ENCODE measurements around the gene PEDS1.
"Not testable (repeated sequence)": the region's sequence is repeated elsewhere in the genome, so short reads cannot be mapped to it uniquely, and the experiment has no call there.

The PEDS1 gene

DNA sequence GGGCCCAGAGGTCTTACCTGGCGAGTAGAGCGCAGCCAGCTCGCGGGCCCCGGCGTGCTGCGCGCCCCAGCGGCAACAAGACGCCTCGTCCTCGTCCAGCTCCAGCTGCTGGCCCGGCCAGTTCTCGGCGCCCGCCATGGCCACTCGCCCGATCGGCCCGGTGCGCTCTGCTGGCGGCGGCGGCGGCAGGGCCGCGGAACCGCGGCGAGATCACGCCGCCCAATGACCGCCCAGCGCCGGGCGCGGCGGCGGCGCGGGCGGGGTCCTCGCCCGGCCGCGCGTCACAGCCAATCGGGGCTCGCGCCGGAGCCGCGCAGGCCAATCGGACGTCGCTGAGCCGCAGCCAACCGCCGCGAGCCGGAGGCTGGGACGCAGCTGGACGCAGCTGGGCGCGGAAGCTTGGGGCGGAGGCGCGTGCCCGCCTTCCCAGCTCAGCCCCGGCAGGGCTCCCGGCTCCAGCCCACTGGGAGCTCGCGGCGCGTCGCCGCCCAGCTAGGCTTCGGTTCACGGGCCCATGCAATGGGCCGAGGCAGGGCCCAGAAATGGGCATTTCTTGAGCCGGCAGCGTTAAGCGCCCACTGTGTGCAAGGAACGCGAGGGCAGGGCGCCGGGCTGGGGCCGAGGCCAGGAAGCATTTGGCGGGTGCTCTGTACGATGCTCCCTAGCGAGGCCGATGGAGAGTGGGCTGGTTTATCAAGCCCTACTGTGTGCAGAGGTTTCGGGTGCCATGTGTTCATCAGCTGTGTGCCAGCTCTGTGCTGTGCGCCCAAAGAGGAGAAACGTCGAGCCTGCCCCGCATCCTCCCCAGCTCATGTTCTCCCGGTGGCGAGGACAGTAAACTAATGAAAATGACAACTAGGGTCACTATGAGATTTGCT, at the start of gene PEDS1:
Gene PEDS1 (minus strand): TSS at position 224 of the 878 bp plus-strand sequence. CDS start 86 bp downstream, at position 138.
- DNase-seq (ENCODE audit: low spot score) = peak; percentile 100

DNA sequence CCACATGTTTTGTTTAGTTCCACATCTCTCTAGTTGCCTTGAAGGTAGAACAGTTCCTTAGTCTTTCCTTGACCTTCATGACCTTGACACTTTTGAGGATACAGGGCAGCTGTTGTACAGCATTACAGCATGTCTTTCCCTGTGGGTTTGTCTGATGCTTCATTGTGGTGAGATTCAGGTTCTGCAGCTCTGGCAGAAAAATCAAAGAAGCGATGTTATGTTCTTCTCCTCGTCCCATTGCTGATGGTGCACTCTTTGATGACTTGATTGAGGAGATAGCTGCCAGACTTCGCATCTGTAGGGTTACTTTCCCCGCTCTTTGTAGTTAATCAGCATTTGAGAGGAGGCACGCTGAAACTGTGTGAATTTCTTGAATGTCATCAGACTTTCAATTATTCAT, 49.2 kb upstream of the PEDS1 start:
- DNase-seq (ENCODE audit: low spot score) = no peak

DNA sequence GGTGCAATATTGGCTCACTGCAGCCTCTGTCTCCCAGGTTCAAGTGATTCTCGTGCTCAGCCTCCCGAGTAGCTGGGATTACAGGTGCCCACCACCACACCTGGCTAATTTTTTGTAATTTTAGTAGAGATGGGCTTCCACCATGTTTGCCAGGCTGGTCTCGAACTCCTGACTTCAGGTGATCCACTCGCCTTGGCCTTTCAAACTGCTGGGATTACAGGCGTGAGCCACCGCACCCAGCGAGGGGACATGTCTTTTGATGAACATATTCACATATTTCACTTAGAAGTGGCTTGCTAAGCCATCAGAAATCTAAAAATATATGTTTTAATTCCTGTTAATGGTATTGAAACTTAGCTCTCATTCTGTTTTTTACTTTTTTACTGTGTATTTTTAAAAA, 48.2 kb upstream of the PEDS1 start:
- not testable (repeated sequence) for DNase-seq (ENCODE audit: low spot score)

DNA sequence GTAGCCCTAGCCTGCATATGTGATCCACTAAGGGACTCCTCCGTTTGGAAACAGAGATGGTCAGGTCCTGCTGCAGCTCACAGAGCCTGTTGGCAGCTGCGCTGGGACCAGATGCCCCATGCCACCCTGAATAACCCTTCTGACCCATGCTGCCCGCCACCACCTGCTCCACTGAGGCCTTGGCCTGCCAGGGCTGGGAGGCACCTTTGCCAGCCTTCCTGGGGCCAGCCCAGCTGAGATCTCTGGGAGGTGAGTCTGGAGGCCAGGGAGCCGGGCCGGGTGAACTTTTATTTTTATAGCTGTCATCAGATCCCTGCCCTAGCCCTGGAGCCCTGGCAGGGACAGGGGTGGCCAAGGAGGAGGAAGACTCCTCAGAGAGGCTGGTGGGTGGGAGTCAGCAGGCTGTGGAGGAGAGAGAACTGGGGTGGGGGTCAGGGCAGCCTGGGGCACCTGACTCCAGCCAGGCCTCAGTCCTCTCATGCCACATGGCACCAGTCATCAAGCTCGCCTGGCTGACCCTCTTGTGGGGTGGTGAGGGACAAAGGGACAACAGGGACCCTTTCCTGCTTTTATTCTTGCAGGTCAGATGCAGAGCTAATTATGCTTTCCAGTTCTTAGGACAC, 47.1 kb upstream of the PEDS1 start:
- DNase-seq (ENCODE audit: low spot score) = no peak

DNA sequence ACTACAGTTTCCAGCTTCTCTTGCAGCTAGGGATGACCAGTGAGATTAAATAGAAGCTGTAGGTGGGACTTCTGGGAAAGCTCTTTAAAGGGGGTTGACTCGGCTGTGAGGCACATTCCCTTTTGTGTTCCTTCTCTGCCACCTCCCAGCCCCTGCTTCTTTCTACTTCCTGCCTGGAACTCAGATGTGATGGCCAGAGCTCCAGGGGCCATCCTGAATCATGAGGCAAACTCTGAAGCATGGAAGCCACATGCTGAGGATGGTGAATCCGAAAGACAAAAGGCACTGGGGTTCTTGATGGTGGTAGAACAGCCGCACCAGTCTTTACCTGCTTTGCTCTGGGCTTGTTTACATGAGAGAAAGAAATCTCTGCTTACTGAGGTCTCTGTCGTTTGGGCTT, 46.2 kb upstream of the PEDS1 start:
- DNase-seq (ENCODE audit: low spot score) = no peak

DNA sequence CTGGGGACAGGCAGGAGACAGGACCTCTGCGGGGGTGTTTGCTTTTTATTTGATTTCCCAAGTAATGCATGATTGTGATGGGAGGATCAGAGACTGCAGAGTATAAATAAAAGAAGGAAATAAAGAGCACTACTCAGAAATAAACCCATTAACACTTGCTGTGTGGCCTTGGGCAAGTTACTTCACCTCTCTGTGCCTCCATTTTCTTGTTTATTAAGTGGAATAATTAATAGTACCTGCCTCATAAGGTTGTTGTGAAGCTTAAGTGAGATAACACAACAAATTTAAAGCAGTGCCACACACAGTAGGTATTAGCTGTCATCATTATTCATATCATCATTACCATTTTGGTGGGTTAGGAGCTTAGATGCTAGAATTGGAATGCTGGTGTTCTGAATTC, 45.2 kb upstream of the PEDS1 start:
- no peak for DNase-seq (ENCODE audit: low spot score)

DNA sequence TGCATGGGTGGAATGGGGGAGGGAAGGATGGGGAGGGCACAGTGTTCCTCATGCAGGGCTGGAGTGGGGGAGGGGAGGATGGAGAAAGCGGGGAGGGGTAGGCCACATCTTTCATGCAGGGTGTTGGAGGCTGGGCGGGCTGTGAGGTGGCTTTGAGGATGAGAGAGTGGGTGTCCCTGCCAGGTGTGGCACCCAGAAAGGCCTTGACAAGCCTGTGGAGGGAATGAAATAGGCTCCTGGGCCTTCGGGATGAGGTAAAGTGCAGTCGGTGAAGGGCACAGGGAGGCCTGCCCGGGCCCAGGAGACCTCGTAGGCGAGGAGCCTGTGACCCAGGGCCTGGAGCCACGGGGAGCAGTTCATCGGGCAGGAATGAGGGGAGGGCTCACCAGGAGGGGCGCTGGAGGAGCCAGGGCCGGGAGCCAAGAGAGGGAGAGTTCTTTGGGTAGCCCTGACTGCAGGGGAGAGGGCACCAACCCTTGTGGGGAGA, 44.7 kb upstream of the PEDS1 start:
- no peak for DNase-seq (ENCODE audit: low spot score)

DNA sequence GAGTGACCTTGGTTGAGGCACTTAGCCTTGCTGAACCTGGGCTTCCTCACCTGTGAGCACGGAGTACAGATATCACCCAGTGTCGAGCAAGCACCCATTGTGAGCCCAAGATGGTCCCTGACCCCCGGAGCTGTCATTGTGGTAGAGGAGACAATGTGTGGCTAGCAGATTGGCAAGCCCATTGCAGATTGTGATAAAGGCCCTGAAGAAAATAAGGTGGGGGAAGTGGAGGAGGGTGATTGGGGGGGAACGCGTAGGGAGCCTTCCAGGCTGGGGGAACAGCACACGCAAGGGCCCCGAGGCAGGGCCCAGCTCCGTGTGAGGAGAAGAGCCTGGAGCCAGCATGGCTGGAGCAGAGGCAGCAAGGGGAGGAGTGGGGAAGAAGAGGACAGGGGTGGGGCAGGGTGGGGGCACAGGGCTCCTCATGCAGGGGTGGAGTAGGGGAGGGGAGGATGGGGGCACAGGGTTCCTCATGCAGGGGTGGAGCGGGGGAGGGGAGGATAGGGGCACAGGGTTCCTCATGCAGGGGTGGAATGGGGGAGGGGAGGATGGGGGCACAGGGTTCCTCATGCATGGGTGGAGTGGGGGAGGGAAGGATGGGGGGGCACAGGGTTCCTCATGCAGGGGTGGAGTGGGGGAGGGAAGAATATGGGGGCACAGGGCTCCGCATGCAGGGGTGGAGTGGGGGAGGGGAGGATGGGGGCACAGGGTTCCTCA, 44.1 kb upstream of the PEDS1 start:
- DNase-seq (ENCODE audit: low spot score) = no peak

DNA sequence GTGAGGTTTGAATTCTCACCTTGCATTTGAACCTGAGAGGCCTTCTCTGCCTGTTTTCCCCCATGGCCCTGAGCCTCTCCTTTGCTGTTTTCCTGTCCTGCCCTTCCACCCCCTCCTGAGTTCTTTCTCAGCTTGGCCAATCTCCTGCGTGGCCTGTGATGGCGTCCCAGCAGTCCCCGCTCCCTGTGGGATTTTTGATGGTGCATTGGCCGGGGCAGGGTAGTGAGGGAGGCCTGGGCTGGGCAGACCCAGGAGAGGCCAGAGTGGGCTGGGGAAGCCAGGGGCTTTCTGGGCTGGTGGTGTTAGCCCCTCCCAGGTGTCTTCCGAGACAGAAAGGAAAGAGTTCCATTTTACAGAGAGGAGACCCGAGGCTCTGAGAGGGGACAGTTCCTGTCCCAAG, 43.4 kb upstream of the PEDS1 start:
- no peak for DNase-seq (ENCODE audit: low spot score)

DNA sequence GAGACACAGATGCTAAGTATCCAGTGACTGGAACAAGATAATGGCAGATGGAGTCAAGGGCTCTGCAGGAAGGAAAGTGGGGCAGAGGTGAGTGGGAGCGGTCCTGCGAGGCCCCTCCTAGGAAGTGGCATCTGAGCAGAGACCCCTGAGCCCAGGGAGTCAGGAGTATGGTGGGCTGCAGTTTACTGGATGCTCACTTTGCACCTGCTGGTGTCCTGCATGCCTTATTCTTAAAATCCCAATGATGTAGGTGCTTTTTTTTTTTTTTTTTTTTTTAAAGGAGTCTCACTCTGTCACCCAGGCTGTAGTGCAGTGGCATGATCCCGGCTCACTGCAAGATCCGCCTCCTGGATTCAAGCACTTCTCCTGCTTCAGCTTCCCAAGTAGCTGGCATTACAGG, 42.7 kb upstream of the PEDS1 start:
- no peak for DNase-seq (ENCODE audit: low spot score)

DNA sequence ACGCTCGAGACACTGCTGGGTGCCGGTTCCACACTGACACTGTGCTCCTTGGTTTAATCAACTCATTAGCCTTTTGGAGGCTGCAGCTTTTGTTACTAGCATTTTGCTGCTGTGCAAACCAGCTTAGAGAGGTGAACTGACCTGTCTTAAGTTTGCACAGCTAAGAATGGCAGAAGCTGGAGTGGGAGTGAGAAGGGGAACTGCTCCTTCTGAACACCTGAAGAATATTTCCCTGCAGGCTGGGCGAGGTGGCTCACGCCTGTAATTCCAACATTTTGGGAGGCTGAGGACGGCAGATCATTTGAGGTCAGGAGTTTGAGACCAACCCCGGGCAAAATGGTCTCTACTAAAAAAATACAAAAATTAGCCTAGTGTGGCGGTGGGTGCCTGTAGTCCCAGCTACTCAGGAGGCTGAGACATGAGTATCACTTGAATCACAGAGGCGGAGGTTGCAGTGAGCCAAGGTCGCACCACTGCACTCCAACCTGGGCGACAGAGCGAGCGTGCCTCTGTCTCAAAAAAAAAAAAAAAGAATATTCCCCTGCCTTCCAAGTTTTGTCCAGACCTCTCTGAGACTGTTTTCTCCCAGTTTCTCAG, 42.1 kb upstream of the PEDS1 start:
- DNase-seq (ENCODE audit: low spot score) = no peak

DNA sequence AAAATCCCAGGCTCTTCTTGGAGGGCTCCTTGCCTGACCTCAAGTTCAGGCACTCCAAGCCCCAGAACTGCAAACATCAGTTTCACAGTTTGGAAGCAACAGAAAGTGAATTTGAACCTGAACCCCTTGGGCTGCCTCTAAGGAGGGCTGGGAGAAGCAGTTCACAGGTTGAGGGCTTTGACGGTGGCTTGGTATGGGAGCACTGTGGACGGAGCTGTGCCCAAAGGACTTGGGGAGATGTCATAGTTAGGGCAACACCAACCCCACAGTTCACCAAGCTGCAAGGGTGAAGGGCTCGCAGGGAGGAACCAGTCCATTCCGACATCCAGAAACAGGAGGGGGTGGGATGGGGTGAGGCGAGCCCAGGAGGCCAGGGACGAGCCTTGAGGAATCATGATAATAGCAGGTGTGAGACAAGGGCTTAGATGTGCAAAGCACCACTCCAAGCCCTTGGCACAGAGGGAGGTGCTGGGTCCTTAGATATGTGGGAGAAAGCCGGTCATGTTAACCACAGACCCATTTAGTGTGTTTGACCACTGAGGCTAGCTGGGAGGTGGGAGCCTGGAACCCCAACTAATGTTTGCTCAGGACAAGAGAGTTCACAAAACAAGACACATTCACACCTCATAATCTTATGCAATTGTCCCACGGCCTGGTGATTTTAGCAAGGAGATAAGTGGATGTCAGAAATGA, 41.5 kb upstream of the PEDS1 start:
- DNase-seq (ENCODE audit: low spot score) = no peak

DNA sequence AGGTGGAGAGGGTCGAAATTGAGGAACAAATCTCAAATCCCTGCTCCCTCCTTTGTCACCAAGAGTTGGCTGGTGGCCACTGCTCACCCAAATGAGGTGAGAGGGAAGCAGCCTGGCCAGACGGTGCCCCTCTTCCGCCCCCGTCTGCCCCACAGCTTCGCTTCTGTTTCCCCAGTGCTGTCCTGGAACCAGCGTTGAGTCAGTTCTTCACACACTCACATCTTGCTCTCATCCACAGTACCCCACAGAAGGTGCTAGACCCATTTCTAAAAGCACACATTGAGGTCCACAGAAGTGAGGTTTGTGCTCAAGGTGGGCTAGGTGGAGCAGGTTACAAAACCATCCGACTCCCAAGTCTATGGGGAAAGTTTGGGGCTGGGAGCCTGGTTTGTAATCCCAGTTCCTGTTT, 40.9 kb upstream of the PEDS1 start:
- DNase-seq (ENCODE audit: low spot score) = no peak

DNA sequence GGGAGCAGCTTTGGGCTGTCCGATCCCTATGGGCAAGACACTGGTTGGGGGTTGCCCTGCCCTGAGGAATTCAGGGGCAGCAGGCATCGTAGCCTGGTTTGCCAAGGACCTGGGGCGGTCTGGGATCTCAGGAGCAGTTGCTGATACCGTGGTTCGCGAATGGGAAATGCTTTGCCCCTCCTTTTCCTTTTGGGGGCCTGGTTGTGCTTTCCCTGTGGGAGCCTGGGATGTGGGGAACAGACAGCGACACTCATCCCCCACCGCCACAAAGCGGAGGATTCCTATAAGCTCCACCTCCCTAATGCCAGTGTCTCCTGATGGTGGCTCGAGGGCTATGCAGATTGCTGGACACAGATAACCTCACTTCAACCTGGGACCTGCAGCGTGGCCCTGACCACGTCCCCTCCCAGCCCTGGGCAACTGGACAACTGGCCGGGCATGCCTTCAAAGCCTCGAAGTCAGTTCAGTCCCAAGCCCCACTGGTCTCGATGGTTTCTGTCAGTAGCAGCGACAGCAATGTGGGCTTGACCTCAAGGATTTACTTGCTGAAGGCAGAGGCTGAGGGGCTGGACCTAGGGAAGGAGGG, 40.4 kb upstream of the PEDS1 start:
- no peak for DNase-seq (ENCODE audit: low spot score)

DNA sequence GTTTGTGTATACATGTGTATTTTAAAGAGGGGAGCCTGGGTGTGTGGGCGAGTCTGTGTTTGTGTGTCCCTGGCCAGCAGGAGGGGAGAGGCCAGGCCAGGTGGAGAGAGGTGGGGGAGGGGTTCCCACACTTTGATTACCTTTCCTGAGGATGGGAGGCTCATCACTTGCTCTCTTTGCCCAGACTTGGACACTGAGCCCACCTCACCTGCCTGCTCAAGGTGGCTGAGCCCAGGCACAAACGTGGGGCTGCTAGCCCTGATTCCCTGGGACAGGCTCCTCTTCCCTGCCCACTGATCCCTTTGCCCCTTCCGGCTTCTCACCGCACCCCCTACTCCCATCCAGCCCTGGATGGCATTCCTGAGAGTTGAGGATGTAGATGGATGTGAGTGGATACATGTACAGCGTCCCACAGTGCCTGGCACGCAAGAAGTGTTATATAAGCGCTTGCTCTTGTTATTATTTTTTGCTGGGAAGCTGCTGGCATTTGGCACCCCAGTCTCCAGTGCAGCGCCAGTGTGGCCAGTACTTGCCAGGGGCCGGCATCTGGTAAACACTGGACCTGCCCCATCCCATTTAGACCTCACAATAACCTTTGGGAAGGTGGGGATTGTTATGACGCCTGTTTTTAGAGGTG, 39.8 kb upstream of the PEDS1 start:
- no peak for DNase-seq (ENCODE audit: low spot score)

DNA sequence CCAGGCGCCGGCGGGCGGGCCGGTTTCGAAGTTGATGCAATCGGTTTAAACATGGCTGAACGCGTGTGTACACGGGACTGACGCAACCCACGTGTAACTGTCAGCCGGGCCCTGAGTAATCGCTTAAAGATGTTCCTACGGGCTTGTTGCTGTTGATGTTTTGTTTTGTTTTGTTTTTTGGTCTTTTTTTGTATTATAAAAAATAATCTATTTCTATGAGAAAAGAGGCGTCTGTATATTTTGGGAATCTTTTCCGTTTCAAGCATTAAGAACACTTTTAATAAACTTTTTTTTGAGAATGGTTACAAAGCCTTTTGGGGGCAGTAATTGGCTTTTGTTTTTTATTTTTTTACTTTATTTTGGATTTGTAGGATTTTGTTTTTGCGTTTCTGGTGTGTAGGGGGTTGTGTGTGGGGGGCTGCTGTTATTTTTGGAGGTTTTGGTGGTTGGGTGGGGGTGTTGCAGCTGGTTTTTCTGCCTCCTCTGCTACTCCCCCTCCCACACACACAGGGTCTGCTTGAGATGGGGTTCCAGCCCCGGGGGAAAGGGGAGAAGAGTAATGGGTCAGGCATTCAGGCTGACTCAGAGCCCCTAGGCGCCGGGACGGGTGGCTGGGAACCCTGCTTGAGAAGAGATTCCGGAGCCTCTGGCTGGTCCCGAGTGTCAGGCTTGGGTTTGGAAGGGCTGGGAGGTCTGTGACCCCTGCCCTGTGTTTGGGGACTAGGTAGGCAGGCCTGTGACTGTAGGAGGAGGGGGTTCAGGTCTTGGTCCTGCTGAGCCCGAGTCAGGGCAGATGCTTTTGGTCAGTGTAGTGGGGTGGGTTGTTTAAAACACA, 39.1 kb upstream of the PEDS1 start:
- peak; percentile 67 for DNase-seq (ENCODE audit: low spot score)

DNA sequence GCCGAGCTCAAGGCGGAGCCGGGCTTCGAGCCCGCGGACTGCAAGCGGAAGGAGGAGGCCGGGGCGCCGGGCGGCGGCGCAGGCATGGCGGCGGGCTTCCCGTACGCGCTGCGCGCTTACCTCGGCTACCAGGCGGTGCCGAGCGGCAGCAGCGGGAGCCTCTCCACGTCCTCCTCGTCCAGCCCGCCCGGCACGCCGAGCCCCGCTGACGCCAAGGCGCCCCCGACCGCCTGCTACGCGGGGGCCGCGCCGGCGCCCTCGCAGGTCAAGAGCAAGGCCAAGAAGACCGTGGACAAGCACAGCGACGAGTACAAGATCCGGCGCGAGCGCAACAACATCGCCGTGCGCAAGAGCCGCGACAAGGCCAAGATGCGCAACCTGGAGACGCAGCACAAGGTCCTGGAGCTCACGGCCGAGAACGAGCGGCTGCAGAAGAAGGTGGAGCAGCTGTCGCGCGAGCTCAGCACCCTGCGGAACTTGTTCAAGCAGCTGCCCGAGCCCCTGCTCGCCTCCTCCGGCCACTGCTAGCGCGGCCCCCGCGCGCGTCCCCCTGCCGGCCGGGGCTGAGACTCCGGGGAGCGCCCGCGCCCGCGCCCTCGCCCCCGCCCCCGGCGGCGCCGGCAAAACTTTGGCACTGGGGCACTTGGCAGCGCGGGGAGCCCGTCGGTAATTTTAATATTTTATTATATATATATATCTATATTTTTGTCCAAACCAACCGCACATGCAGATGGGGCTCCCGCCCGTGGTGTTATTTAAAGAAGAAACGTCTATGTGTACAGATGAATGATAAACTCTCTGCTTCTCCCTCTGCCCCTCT, 38.2 kb upstream of the PEDS1 start:
- peak; percentile 75 for DNase-seq (ENCODE audit: low spot score)

DNA sequence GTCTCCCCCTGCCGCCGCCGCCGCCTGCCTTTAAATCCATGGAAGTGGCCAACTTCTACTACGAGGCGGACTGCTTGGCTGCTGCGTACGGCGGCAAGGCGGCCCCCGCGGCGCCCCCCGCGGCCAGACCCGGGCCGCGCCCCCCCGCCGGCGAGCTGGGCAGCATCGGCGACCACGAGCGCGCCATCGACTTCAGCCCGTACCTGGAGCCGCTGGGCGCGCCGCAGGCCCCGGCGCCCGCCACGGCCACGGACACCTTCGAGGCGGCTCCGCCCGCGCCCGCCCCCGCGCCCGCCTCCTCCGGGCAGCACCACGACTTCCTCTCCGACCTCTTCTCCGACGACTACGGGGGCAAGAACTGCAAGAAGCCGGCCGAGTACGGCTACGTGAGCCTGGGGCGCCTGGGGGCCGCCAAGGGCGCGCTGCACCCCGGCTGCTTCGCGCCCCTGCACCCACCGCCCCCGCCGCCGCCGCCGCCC, 37.6 kb upstream of the PEDS1 start:
- DNase-seq (ENCODE audit: low spot score) = no peak

Data from iPS-NIHi11 (cell line).